ENCODE data around the gene SERPIND1. TPM values are rescaled to one million over a fixed set of nuclear protein-coding genes. Genes with fewer than 3 reads are reported as not detected.

The SERPIND1 gene
- total and polyA plus RNA-seq, 2 of the 8 experiments (the other 6 are each of a cell fraction or from before 2014, with no cell fraction given) = not detected

GRCh38 chr22:20750461-20751184 is 23.3 kb upstream of the SERPIND1 start:
- H4K5ac ChIP-seq (ENCODE audit: insufficient read length, low read depth, low read length) = no peak overlapping the region
- H3K56ac ChIP-seq (replicated peaks; ENCODE audit: insufficient read length, low read depth, low read length) = no peak overlapping the region
- no peak overlapping the region; a peak in 1 of 7 replicates for H3K9ac ChIP-seq (replicated peaks in 1 of 4; ENCODE audit: extremely low read depth in 1 of 4, low read depth in 3 of 4, low read length in 3 of 4)
- POLR2A ChIA-PET (ENCODE audit: partially characterized antibody) = no interaction called here
- no peaks in the 10 kb centered on the region for H3K79me1 ChIP-seq (ENCODE audit: low read depth, low read length)
- H3K27ac ChIP-seq (ENCODE audit: low read depth, low read length) = no peak overlapping the region
- H3K9me3 ChIP-seq (ENCODE audit: insufficient read depth in 2 of 2, low read depth in 1 of 2, low read length in 1 of 2) = no peaks in the 10 kb centered on the region
- H3K4me2 ChIP-seq (ENCODE audit: insufficient read depth in 1 of 2, low read depth in 2 of 2, low read length in 2 of 2) = no peak overlapping the region
- H3K4ac ChIP-seq (replicated peaks; ENCODE audit: insufficient read length, low read depth, low read length) = no peak overlapping the region
- H2BK15ac ChIP-seq (ENCODE audit: low read length) = no peak overlapping the region
- H2BK12ac ChIP-seq (ENCODE audit: low read depth, low read length) = no peak overlapping the region
- H3K36me3 ChIP-seq (ENCODE audit: control insufficient read depth in 2 of 4, insufficient read depth in 4 of 4, low read length in 3 of 4) = no peaks in the 10 kb centered on the region; a peak in 1 of 8 replicates
- H3K27me3 ChIP-seq (replicated peaks in 1 of 4; ENCODE audit: control insufficient read depth in 3 of 4, extremely low read depth in 1 of 4, insufficient read depth in 3 of 4, low read length in 3 of 4) = no peaks in the 10 kb centered on the region
- no peak overlapping the region for H2BK120ac ChIP-seq (replicated peaks; ENCODE audit: low read depth, low read length)
- H3K14ac ChIP-seq (ENCODE audit: insufficient read length) = no peak overlapping the region
- no peak overlapping the region for H2AFZ ChIP-seq (ENCODE audit: low read length)
- H3K4me1 ChIP-seq (replicated peaks in 1 of 4; ENCODE audit: control insufficient read depth in 3 of 4, insufficient read depth in 4 of 4, low read length in 3 of 4) = no peaks in the 10 kb centered on the region
- no peaks in the 10 kb centered on the region for H3K79me2 ChIP-seq (ENCODE audit: control insufficient read depth in 1 of 2, insufficient read depth in 2 of 2, low read length in 2 of 2)
- no peak overlapping the region for H3K18ac ChIP-seq (ENCODE audit: extremely low read depth, low read length)
- no peak overlapping the region for H3K4me3 ChIP-seq (ENCODE audit: extremely low read depth in 1 of 4, insufficient read depth in 2 of 4, low read depth in 3 of 4, low read length in 4 of 4)
- no peak overlapping the region for H4K8ac ChIP-seq (ENCODE audit: extremely low read depth, insufficient read depth, low read length)
- CTCF ChIA-PET (ENCODE audit: partially characterized antibody) = interaction anchor here (0.7 to 3.8 kb wide), 9 partner anchors 9 to 145 kb away, joined by 3 to 28 read pairs (median 3); no protein-coding TSS in a partner anchor
- no peak for DNase-seq (ENCODE audit: low read depth in 1 of 2, low spot score in 2 of 2)
- no peak for FAIRE-seq
- peaks cover 2 to 7% of the 10 kb centered on the region in 2 experiments for H4K20me1 ChIP-seq (replicated peaks in 1 of 2; ENCODE audit: control insufficient read depth in 1 of 2, insufficient read depth in 2 of 2, low read length in 2 of 2)
- H3K23me2 ChIP-seq (ENCODE audit: low read depth, low read length) = no peaks in the 10 kb centered on the region
- 90% methylated on average over 9 of the region's 9 CpGs; no CpG with 5 or more reads in 1 of the 2 experiments for WGBS, 2 experiments (ENCODE audit: extremely low coverage in 1 of 2, insufficient coverage in 1 of 2, insufficient read length in 1 of 2, insufficient replicate concordance in 2 of 2, low coverage in 1 of 2, low lambda C conversion rate in 2 of 2, missing lambda C conversion rate in 1 of 2)
- no peak overlapping the region for H2BK20ac ChIP-seq (ENCODE audit: low read length)
- no peak overlapping the region for H3K23ac ChIP-seq (ENCODE audit: insufficient read length)
- no peak overlapping the region for H2AK5ac ChIP-seq (ENCODE audit: low read depth, low read length)
- H4K91ac ChIP-seq (replicated peaks; ENCODE audit: insufficient read length, low read length) = no peak overlapping the region
- no peak overlapping the region for H2BK5ac ChIP-seq (ENCODE audit: low read depth, low read length)
- TF ChIP-seq SIN3A (conservative IDR thresholded peaks at IDR 0.05 in 1 of 2, IDR thresholded peaks at IDR 0.05 in 1 of 2; ENCODE audit: low read depth in 1 of 2, low read length in 2 of 2) (no peak), TBP (IDR thresholded peaks at IDR 0.05; ENCODE audit: low read depth, low read length) (no peak), SIX5 (IDR thresholded peaks at IDR 0.05; ENCODE audit: low read depth, low read length) (no peak), RXRA (IDR thresholded peaks at IDR 0.05; ENCODE audit: insufficient read depth, low read depth, low read length) (no peak), MAX (IDR thresholded peaks at IDR 0.05) (no peak), ATF3 (IDR thresholded peaks at IDR 0.05; ENCODE audit: insufficient read depth, low read depth, low read length) (no peak), SAP30 (IDR thresholded peaks at IDR 0.05; ENCODE audit: insufficient read depth, insufficient replicate concordance, low read length) (no peak), CHD2 (IDR thresholded peaks at IDR 0.05; ENCODE audit: low read length) (no peak)

All from H1 (cell line).